Germinal center (tissue), 1 donor: ENCODE measurements around the gene OGG1.
A peak's percentile ranks its signal among the peaks of the same experiment; 100 is the strongest.

ENCODE experiments used
- DNase-seq: peaks from one replicate; pipeline ENCODE4 v3.0.0; 2012; ENCODE audit warnings: mixed read lengths, low spot score

The OGG1 gene

DNA sequence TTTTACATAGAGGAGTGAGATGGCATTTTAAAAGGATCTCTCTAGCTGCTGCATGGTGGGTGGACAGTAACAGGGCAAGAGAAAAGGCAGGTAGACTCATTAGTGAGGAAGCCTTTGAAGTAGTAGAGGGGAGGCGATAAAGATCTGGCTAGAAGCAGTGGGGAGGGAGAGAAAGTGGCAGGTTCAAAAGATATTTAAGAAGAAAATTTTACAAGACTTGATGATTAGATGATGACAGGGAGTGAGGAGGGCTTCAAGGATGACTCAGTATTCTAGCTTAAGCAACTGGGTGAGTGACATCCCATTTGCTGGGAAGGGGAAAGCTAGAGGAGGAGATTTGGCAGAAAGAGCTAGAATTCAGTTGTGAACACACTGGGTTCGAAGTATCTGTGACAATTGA lies 22.0 kb upstream of the OGG1 start:
- DNase-seq = no peak

- no peak for DNase-seq
Observed at GRCh38 chr3:9729419-9729818, 20.3 kb upstream of the OGG1 start.

DNA sequence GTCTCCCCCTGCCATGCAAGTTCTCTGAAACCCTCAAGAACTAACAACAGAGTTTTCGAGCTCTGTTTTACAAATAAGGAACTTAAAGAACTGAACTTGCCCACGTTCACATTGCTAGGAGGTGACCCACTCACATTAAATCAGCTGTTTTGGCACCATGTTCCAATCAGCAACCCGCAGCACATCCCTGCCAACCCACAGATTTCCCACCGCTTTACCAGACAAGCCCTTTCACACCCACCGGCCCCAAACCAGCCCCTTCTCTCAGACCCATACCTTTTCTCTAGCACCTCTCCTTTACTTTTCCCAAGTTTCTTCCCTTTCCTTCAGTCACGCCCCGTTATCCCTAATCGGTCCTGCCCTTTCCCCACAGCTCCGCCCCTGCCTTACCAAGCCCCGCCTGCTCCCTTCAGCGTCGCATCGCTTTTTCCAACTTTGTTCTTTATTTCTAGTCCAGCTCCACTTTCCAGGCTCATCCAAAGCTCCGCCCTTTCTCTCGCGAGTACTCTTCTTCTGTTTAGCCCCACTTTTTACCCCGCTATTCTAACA lies 19.0 kb upstream of the OGG1 start:
- no peak for DNase-seq

- DNase-seq = peak; percentile 99
Observed at GRCh38 chr3:9731206-9732079, 18.3 kb upstream of the OGG1 start, which contains the start of gene BRPF1. BRPF1 (plus strand) TSS chr3:9731735; CDS start chr3:9734141, 2,406 bp downstream.

DNA sequence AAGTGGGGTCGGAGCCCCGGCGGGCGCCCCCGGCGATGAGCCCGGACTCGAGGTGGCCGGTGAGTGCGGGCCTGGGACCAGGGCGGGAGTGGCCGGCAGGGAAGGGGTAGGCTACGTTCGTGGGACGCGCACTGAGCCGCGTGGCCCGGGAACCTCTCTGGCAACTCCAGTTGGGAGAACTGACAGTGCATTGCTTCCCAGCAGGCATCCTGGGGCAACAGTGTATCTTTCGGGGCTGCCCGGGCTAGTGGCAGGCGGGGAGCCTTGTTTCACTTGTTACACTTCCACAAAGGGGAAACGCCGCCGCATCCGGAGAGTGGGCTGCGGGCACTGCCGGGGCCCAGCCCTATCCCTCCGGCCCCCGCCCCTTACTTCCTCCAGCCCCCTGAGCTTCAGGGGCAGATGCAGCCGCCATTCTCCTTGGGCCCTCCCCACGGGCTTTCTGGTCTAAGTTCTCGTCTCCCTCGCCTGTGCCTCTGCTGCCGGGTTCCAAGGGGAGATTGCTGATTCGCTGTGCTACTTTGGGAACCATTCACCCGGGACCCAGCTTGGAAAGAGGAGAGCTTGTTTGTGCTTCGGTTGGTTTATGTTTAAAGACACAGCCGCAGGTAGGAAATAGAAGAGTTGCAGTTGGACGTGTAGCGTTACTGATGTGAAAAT lies 17.5 kb upstream of the OGG1 start:
- DNase-seq = peak; percentile 58

GRCh38 chr3:9732740-9733115 lies 17.0 kb upstream of the OGG1 start:
- DNase-seq = no peak

DNA sequence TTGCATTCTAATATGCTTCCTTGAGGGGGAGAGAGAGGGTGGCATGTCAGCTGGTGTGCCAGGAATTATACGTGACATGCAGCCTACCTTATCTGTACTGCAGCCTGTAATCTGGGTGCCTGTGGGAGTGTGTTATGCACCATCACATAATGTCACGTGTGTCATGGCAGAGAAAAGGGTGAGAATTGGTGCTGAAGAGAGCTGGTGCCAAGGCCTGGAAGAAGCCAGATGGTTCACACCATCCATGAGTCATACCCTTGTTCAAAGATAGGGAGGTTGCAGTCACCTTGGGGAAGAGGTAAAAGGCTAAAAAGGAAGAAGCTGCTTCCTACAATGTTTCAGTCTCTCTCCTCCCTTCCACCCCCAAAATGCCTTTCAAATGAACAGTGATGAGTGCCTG lies 12.9 kb upstream of the OGG1 start:
- no peak for DNase-seq

DNA sequence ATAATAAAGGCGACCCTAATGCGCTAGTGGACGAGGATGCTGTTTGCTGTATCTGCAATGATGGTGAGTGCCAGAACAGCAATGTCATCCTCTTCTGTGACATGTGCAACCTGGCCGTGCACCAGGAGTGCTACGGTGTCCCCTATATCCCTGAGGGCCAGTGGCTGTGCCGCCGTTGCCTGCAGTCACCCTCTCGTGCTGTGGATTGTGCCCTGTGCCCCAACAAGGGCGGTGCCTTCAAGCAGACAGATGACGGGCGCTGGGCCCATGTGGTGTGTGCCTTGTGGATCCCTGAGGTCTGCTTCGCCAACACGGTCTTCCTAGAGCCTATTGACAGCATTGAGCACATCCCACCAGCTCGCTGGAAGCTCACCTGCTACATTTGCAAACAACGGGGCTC lies 10.6 kb upstream of the OGG1 start:
- no peak for DNase-seq

- DNase-seq = no peak
Observed at GRCh38 chr3:9742560-9742959, 7.2 kb upstream of the OGG1 start.

DNA sequence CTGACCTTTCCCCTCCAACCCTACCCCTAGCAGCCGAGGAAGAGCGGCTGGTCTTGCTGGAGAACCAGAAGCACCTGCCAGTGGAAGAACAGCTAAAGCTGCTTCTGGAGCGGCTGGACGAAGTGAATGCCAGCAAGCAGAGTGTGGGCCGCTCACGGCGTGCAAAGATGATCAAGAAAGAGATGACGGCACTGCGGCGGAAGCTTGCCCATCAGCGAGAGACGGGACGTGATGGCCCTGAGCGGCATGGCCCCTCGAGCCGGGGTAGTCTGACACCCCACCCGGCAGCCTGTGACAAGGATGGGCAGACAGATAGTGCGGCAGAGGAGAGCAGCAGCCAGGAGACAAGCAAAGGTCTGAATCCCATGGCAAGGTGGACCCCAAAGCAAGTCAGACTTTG lies 6.2 kb upstream of the OGG1 start:
- no peak for DNase-seq

GRCh38 chr3:9744162-9744561 lies 5.6 kb upstream of the OGG1 start:
- DNase-seq = no peak

DNA sequence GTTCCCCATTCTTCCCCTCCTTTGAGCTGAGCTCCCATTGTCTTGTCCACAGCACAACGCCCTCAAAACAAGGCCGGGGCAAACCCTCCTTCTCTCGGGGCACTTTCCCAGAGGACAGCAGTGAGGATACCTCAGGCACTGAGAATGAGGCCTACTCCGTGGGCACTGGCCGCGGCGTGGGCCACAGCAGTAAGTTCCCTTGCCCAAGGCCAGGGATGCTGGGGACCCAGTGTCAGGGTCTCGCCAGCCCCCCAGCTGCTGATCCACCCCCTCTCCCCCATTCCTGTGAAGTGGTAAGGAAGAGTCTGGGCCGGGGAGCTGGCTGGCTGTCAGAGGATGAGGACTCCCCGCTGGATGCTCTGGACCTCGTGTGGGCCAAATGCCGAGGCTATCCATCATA lies 4.2 kb upstream of the OGG1 start:
- DNase-seq = no peak

GRCh38 chr3:9746330-9746729 lies 3.4 kb upstream of the OGG1 start:
- DNase-seq = no peak

- DNase-seq = no peak
Observed at GRCh38 chr3:9747267-9747666, 2.5 kb upstream of the OGG1 start.

GRCh38 chr3:9748031-9748430 lies 1.7 kb upstream of the OGG1 start:
- DNase-seq = no peak

- no peak for DNase-seq
Observed at GRCh38 chr3:9749296-9749644, 482 bp upstream of the OGG1 start.

GRCh38 chr3:9750556-9751411 lies 1.0 kb downstream of the OGG1 start:
- DNase-seq = no peak

DNA sequence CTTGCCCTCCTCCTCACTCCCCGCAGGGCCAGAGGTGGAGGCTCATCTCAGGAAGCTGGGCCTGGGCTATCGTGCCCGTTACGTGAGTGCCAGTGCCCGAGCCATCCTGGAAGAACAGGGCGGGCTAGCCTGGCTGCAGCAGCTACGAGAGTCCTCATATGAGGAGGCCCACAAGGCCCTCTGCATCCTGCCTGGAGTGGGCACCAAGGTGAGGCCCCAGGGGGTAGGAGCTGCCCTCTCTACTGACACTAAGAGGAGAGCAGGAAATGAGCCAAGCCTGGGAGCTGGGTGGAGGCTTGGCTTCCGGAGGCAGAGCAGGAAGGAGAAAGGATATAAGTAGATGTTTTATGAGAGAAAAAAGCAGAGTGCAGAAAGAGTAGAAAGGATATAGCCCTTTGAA lies 4.9 kb downstream of the OGG1 start:
- no peak for DNase-seq

- no peak for DNase-seq
Observed at GRCh38 chr3:9757427-9757826, 7.7 kb downstream of the OGG1 start.

- no peak for DNase-seq
Observed at GRCh38 chr3:9760779-9761505, 11.2 kb downstream of the OGG1 start.

DNA sequence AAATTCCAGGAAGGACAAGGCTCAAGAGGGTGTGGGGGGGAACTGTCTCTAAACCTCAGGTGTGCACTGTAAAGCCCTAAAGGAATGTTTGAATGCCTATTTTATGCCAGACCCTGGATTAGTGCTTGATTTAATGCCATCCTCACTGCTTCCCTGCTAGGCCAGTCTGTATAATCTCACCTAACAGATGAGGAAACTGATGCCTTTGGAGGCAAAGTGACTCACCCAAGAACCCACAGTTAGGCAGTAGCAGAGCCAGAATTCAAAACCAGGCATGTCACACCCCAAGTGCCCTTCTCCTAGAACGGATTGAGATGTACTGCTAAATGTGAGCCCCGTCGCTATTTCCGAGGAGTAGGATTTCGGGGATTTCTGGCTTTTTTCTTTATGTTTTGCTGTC lies 12.2 kb downstream of the OGG1 start:
- DNase-seq = no peak

- DNase-seq = no peak
Observed at GRCh38 chr3:9762871-9763270, 13.1 kb downstream of the OGG1 start.
